ENCODE measurements around the gene CNOT9. TPM values are rescaled to one million over a fixed set of nuclear protein-coding genes. Genes with fewer than 3 reads are reported as not detected.

Gene CNOT9
- total RNA-seq, 1 experiment from 2014 or later, result 73.0 TPM

GRCh38 chr2:218642121-218642656, 73.5 kb downstream of the CNOT9 start:
- BruUV-seq (replicated peaks), result no TSS peak
- Histone ChIP-seq H3K9me3 (ENCODE audit: control insufficient read depth, insufficient read depth, low read depth, low read length) (no peaks in the 10 kb centered on the region), H3K27ac (ENCODE audit: low read length) (no peak overlapping the region), H3K4me1 (ENCODE audit: control insufficient read depth, insufficient read depth, low read length) (no peaks in the 10 kb centered on the region), H3K4me3 (ENCODE audit: low read depth in 2 of 2, low read length in 2 of 2) (no peak overlapping the region), H3K36me3 (ENCODE audit: control insufficient read depth, insufficient read depth, low read length) (peaks cover 19% of the 10 kb centered on the region), H3K27me3 (ENCODE audit: control insufficient read depth, insufficient read depth, low read length) (no peaks in the 10 kb centered on the region)
- ChIA-PET CTCF (no interaction called here), POLR2A (no interaction called here)
- TF ChIP-seq POLR2AphosphoS5 (IDR thresholded peaks at IDR 0.05; ENCODE audit: low read depth, low read length) (no peak), SIN3A (IDR thresholded peaks at IDR 0.05; ENCODE audit: borderline replicate concordance, insufficient read depth, low read depth, low read length) (no peak), CTCF (IDR thresholded peaks at IDR 0.05) (no peak), TCF7L2 (IDR thresholded peaks at IDR 0.05; ENCODE audit: low read depth, low read length) (no peak), REST (IDR thresholded peaks at IDR 0.05; ENCODE audit: insufficient read depth in 1 of 2, low read depth in 2 of 2, low read length in 1 of 2) (no peak)
- in situ Hi-C loops (cut with HindIII; ENCODE audit: low pct_unique_long_range_greater_than_20kb, low sequenced_read_pairs) (no loop called here), intact Hi-C loops (cut with micrococcal nuclease; ENCODE audit: unreplicated experiment) (no loop called here)
- ATAC-seq (no peak), DNase-seq (ENCODE audit: low read depth, low spot score) (no peak)

- TF ChIP-seq REST (IDR thresholded peaks at IDR 0.05; ENCODE audit: insufficient read depth in 1 of 2, low read depth in 2 of 2, low read length in 1 of 2), result no peak
- no peak for TF ChIP-seq TCF7L2 (IDR thresholded peaks at IDR 0.05; ENCODE audit: low read depth, low read length)
- Histone ChIP-seq H3K9me3 (ENCODE audit: control insufficient read depth, insufficient read depth, low read depth, low read length) (no peaks in the 10 kb centered on the region), H3K4me3 (ENCODE audit: low read depth in 2 of 2, low read length in 2 of 2) (no peak overlapping the region), H3K4me1 (ENCODE audit: control insufficient read depth, insufficient read depth, low read length) (no peaks in the 10 kb centered on the region), H3K27ac (ENCODE audit: low read length) (no peak overlapping the region), H3K36me3 (ENCODE audit: control insufficient read depth, insufficient read depth, low read length) (peaks cover 18% of the 10 kb centered on the region), H3K27me3 (ENCODE audit: control insufficient read depth, insufficient read depth, low read length) (no peaks in the 10 kb centered on the region)
- intact Hi-C loops (cut with micrococcal nuclease; ENCODE audit: unreplicated experiment) (no loop called here), in situ Hi-C loops (cut with HindIII; ENCODE audit: low pct_unique_long_range_greater_than_20kb, low sequenced_read_pairs) (no loop called here)
- CTCF ChIA-PET, result no interaction called here
- POLR2A ChIA-PET, result no interaction called here
- ATAC-seq, result no peak
- no TSS peak for BruUV-seq (replicated peaks)
- no peak for DNase-seq (ENCODE audit: low read depth, low spot score)
These were observed 74.1 kb downstream of the CNOT9 start for GRCh38 chr2:218642786-218643185.

Measured in Panc1 (cell line).